ENCODE results near the gene FAM185A.
"Not testable (repeated sequence)": the region's sequence is repeated elsewhere in the genome, so short reads cannot be mapped to it uniquely, and the experiment has no call there.

Gene FAM185A

GRCh38 chr7:102748605-102749444 lies at the start of gene FAM185A:
FAM185A (plus strand) TSS chr7:102748999; CDS start chr7:102749208, 209 bp downstream.
- DNase-seq: peak; percentile 93 to 94

DNA sequence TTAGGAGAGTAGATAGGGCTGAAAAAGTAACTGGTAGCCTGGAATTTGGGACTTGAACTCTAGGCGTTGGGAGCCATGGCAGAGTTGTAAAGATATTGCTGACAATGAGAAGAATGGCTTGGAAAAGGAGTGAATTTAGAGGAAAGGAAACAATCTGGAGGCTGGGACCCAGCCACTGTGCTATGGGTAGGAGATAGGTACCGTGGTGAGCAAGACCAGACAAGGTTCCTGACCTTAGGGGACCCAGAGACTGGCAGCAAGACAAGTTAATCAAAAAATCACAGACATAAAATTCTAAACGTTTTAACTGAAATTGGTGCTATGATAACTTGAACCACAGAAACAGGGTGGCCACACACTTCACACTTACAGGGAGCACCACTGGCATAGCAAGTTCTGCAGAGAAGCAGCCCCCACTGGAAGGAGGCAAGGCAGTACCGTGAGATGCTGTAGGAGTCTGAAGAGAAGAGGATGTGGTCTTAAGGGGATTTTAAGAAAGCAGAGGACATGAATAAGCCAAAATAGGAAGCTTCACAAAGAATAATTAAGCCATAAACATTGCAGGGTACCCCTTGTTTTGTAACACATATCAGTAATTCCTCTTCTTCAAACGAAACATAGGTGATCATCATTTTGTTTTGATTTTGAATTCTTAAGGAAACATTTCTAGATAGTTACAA lies 35.6 kb upstream of the FAM185A start:
- not testable (repeated sequence) for DNase-seq

- DNase-seq: not testable (repeated sequence)
Observed at GRCh38 chr7:102713691-102714080, 35.1 kb upstream of the FAM185A start.

GRCh38 chr7:102714774-102715522 lies 33.9 kb upstream of the FAM185A start:
- DNase-seq: not testable (repeated sequence)

DNA sequence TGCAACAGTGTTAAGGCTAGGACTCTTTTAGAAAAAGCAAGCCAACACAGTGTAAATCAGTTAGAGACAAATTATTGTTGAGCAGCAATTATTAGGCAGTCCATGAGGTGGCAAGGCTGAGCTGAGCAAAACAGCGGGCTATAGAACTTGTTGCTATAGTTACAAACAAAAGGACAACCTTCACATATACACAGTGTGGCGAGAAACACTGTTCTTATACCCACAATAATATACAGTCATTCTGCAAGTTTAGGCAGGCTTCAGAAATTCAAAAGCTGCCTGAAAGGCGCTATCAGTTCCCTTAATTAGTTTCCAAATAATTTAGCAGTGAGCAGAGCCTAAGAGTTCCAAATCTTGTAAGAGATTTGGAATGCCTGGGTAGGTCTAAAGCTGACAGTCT lies 33.1 kb upstream of the FAM185A start:
- not testable (repeated sequence) for DNase-seq

GRCh38 chr7:102718491-102718890 lies 30.3 kb upstream of the FAM185A start:
- DNase-seq: not testable (repeated sequence)

DNA sequence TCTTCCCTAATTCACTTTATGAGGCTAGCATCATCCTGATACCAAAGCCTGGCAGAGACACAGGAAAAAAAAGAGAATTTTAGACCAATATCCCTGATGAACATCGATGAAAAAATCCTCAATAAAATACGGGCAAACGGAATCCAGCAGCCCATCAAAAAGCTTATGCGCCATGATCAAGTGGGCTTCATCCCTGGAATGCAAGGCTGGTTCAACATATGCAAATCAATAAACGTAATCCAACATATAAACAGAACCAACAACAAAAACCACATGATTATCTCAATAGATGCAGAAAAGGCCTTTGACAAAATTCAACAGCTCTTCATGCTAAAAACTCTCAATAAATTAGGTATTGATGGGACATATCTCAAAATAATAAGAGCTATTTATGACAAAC lies 22.6 kb upstream of the FAM185A start:
- not testable (repeated sequence) for DNase-seq

- DNase-seq: not testable (repeated sequence)
Observed at GRCh38 chr7:102729670-102730069, 19.1 kb upstream of the FAM185A start.

DNA sequence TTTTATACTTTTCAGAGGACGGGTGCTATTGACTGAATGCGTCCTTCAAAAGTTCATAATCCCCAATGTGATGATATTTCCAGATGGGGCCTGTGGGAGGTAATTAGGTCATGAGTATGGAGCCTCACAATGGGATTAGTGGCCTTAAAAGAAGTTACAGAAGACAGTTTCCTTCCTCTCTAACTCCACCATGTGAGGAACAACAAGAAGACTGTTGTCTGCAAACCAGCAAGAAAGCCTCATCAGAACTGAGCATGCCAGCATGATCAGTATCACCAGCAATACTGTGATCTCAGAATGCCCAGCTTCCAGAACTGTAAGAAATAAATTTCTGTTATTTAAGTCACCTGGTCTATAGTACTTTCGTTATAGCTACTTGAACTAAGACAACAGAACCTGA lies 18.4 kb upstream of the FAM185A start:
- DNase-seq: not testable (repeated sequence)

- DNase-seq: not testable (repeated sequence)
Observed at GRCh38 chr7:102742002-102742771, 6.6 kb upstream of the FAM185A start.

GRCh38 chr7:102743861-102744260 lies 4.9 kb upstream of the FAM185A start:
- not testable (repeated sequence) for DNase-seq

GRCh38 chr7:102745494-102746288 lies 3.1 kb upstream of the FAM185A start:
- DNase-seq: not testable (repeated sequence)

- DNase-seq: not testable (repeated sequence)
Observed at GRCh38 chr7:102749445-102749786, 617 bp downstream of the FAM185A start.

DNA sequence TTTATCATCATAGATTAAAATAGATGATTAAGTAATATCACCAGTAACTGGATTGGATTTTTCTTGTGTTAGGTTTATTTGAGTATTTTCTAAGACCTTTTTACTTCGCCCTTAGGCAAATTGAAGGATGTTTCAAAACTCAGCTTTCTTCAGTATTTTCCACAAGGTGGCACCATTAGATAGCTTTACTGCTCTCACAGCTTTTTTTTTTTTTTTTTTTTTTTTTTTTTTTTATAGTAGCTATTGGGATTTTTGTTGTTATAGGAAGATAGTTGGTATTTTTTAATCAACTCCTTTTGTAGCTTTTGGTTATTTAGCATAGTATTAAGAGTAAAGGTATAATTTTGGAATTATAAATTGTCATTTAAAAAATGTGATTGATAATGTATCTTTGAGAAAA lies 9.4 kb downstream of the FAM185A start:
- not testable (repeated sequence) for DNase-seq

GRCh38 chr7:102759934-102760333 lies 11.1 kb downstream of the FAM185A start:
- not testable (repeated sequence) for DNase-seq

DNA sequence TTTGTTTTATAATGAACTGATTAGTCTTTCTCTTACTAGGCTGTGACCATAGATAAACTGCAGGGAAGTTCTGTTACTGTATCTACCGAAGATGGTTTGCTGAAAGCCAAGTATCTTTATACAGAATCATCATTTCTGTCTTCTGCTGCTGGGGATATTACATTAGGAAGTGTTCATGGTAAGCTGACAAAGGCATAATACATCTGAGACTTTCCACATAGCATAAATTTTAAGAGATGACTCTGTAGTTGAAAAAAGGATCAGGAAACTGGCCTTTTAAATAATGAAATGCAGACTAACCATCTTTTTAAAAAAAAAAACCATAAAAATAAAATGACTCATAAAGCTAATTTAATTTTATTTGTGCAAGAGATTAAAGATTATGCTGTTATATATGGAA lies 12.4 kb downstream of the FAM185A start:
- not testable (repeated sequence) for DNase-seq

GRCh38 chr7:102763295-102763905 lies 14.6 kb downstream of the FAM185A start:
- DNase-seq: not testable (repeated sequence)

DNA sequence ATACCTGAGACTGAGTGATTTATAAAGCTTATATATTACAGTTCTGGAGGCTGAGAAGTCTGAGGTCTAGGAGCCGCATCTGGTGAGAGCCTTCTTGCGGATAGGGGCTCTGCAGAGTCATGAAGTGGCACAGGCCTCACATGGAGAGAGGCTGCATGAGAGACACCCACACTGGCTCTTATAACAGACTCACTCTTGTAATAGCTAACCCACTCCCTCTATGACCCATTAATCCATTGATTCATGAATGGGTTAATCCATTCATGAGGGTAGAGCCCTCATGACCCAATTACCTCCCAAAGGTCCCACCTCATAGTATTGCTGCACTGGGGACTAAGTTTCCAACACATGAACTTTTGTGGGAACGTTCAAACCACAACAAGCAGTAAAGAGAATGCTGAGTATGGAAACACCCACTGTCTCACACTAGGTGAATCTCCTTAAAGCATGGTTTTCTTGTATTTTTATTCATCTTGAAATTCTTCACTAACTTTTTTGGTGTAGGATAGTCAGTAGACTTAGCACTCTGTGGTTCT lies 20.9 kb downstream of the FAM185A start:
- not testable (repeated sequence) for DNase-seq

GRCh38 chr7:102770467-102770866 lies 21.7 kb downstream of the FAM185A start:
- DNase-seq: not testable (repeated sequence)

GRCh38 chr7:102776217-102776616 lies 27.4 kb downstream of the FAM185A start:
- DNase-seq: not testable (repeated sequence)

GRCh38 chr7:102778663-102779062 lies 29.9 kb downstream of the FAM185A start:
- not testable (repeated sequence) for DNase-seq
